HL-60/S4 treated with phorbol 12-myristate 13-acetate at 8.2 ng/mL for 4 days and 3 days (cell line): ENCODE measurements around the gene S100P.
"Not testable (repeated sequence)": the region's sequence is repeated elsewhere in the genome, so short reads cannot be mapped to it uniquely, and the experiment has no call there.

Experiments
- in situ Hi-C: fragments of 300-500 bp; cut with MboI; formaldehyde crosslinking; loops from 2 replicates; pipeline ENCODE4 v1.15.0; 2022; ENCODE audit warnings: low sequenced_read_pairs

The S100P gene

GRCh38 chr4:6693231-6694176, at the start of gene S100P:
Gene S100P (plus strand): TSS chr4:6693878. CDS start chr4:6693933, 55 bp downstream.
- in situ Hi-C loops, result no loop called here

GRCh38 chr4:6644792-6645530, 48.7 kb upstream of the S100P start:
- in situ Hi-C loops, result no loop called here

GRCh38 chr4:6647169-6647568, 46.5 kb upstream of the S100P start:
- in situ Hi-C loops, result no loop called here

- in situ Hi-C loops, result no loop called here
Measured at GRCh38 chr4:6647582-6648230, 46.0 kb upstream of the S100P start.

- in situ Hi-C loops, result no loop called here
Measured at GRCh38 chr4:6649216-6649615, 44.5 kb upstream of the S100P start.

- in situ Hi-C loops, result not testable (repeated sequence)
Measured at GRCh38 chr4:6654211-6654610, 39.5 kb upstream of the S100P start.

GRCh38 chr4:6655291-6655690, 38.4 kb upstream of the S100P start:
- in situ Hi-C loops, result not testable (repeated sequence)

- in situ Hi-C loops, result no loop called here
Measured at GRCh38 chr4:6655924-6656323, 37.8 kb upstream of the S100P start.

- in situ Hi-C loops, result no loop called here
Measured at GRCh38 chr4:6657242-6658208, 36.2 kb upstream of the S100P start.

GRCh38 chr4:6658209-6658595, 35.5 kb upstream of the S100P start:
- in situ Hi-C loops, result no loop called here

- in situ Hi-C loops, result no loop called here
Measured at GRCh38 chr4:6658597-6659075, 35.0 kb upstream of the S100P start.

- in situ Hi-C loops, result no loop called here
Measured at GRCh38 chr4:6659897-6660296, 33.8 kb upstream of the S100P start.

GRCh38 chr4:6660430-6660829, 33.2 kb upstream of the S100P start:
- in situ Hi-C loops, result no loop called here

GRCh38 chr4:6662591-6662990, 31.1 kb upstream of the S100P start:
- in situ Hi-C loops, result no loop called here

- in situ Hi-C loops, result no loop called here
Measured at GRCh38 chr4:6663596-6664393, 29.9 kb upstream of the S100P start.

- in situ Hi-C loops, result no loop called here
Measured at GRCh38 chr4:6665320-6665654, 28.4 kb upstream of the S100P start.

- in situ Hi-C loops, result no loop called here
Measured at GRCh38 chr4:6668391-6668790, 25.3 kb upstream of the S100P start.

- in situ Hi-C loops, result no loop called here
Measured at GRCh38 chr4:6671648-6672047, 22.0 kb upstream of the S100P start.

GRCh38 chr4:6672131-6672530, 21.5 kb upstream of the S100P start:
- in situ Hi-C loops, result no loop called here
